SK-N-SH (cell line): ENCODE results near the gene IL20RB. TPM values are rescaled to one million over a fixed set of nuclear protein-coding genes. Genes with fewer than 3 reads are reported as not detected.

Experiments used
- CTCF ChIA-PET: fragments of 300-600, 350-600 bp; formaldehyde crosslinking; extraction: SDS; loops from one replicate; lab custom pipeline; 2021; lab: Yijun Ruan, JAX
- POLR2A ChIA-PET: fragments of 350-600 bp; sonication (Branson Sonifier 250); formaldehyde crosslinking; extraction: SDS; loops from one replicate; lab custom pipeline; 2020; ENCODE audit warnings: antibody characterized with exemption, inconsistent platforms; lab: Yijun Ruan, JAX
- DNase-seq: peaks from one replicate; pipeline ENCODE4 v3.0.0; 2012
- H2AFZ ChIP-seq: fragments of 200-600 bp; sonication (generic); 2 replicates; pipeline ENCODE4 v1.8.1; 2016; ENCODE audit warnings: antibody characterized with exemption, mild to moderate bottlenecking, low read depth
- H3F3A ChIP-seq: fragments of 200-600 bp; sonication (generic); replicated peaks from 2 replicates; pipeline ENCODE3; 2016; ENCODE audit warnings: antibody characterized with exemption, mild to moderate bottlenecking; ENCODE audit not compliant: insufficient read depth
- H3K27ac ChIP-seq, 2 experiments: fragments of 200-500 bp in 1 of 2; fragments of 200-600 bp in 1 of 2; sonication (Bioruptor generic) in 1 of 2; sonication (generic), shearing (Covaris generic) in 1 of 2; 2 replicates each; pipeline versions ENCODE4 v1.5.1 to v1.6.1; 2014 to 2016; ENCODE audit warnings: low read depth in 2 of 2, inconsistent platforms in 1 of 2, low read length in 1 of 2, mild to moderate bottlenecking in 1 of 2, mixed read lengths in 1 of 2
- H3K27me3 ChIP-seq: fragments of 200-600 bp; sonication (generic), shearing (Covaris generic); 2 replicates; pipeline ENCODE4 v1.6.1; 2016; ENCODE audit warnings: mixed run types; ENCODE audit not compliant: insufficient read depth
- H3K36me3 ChIP-seq, 2 experiments: fragments of 200-500 bp in 1 of 2; fragments of 200-600 bp in 1 of 2; sonication (Bioruptor generic) in 1 of 2; sonication (generic) in 1 of 2; replicated peaks in 1 of 2; 2 replicates each; pipeline versions ENCODE3 to v1.5.1; 2014 to 2016; ENCODE audit warnings: low read length in 1 of 2, mild to moderate bottlenecking in 1 of 2; ENCODE audit not compliant: insufficient read depth in 2 of 2, control insufficient read depth in 1 of 2
- H3K4me1 ChIP-seq, 2 experiments: fragments of 200-500 bp in 1 of 2; fragments of 200-600 bp in 1 of 2; sonication (Bioruptor generic) in 1 of 2; sonication (generic), shearing (Covaris generic) in 1 of 2; 2 replicates each; pipeline versions ENCODE4 v1.5.1 to v1.6.1; 2014 to 2016; ENCODE audit warnings: low read depth in 1 of 2, low read length in 1 of 2, mixed run types in 1 of 2; ENCODE audit not compliant: insufficient read depth in 2 of 2, control insufficient read depth in 1 of 2
- H3K4me2 ChIP-seq: fragments of 200-600 bp; sonication (generic), shearing (Covaris generic); 2 replicates; pipeline ENCODE4 v1.6.1; 2017; ENCODE audit warnings: mixed run types
- H3K4me3 ChIP-seq, 2 experiments: fragments of 200-500 bp in 1 of 2; fragments of 200-600 bp in 1 of 2; sonication (Bioruptor generic) in 1 of 2; sonication (generic), shearing (Covaris generic) in 1 of 2; 2 replicates each; pipeline versions ENCODE4 v1.5.1 to v1.8.1; 2014 to 2016; ENCODE audit warnings: low read depth in 2 of 2, inconsistent platforms in 1 of 2, low read length in 1 of 2, mild to moderate bottlenecking in 1 of 2, mixed read lengths in 1 of 2, moderate library complexity in 1 of 2
- H3K79me2 ChIP-seq: fragments of 200-600 bp; sonication (generic); 2 replicates; pipeline ENCODE4 v1.8.1; 2017; ENCODE audit warnings: mild to moderate bottlenecking; ENCODE audit not compliant: insufficient read depth
- H3K9ac ChIP-seq: fragments of 200-600 bp; sonication (generic); 2 replicates; pipeline ENCODE4 v1.6.1; 2017; ENCODE audit warnings: mixed run types
- H3K9me2 ChIP-seq: fragments of 200-600 bp; sonication (generic); 2 replicates; pipeline ENCODE4 v1.6.1; 2017; ENCODE audit warnings: mixed run types
- H3K9me3 ChIP-seq: fragments of 200-600 bp; sonication (generic); 2 replicates; pipeline ENCODE4 v1.6.1; 2017; ENCODE audit warnings: mixed run types, mild to moderate bottlenecking, moderate library complexity
- H4K20me1 ChIP-seq: fragments of 200-600 bp; sonication (generic); 2 replicates; pipeline ENCODE4 v1.6.1; 2017; ENCODE audit warnings: mild to moderate bottlenecking, mixed run types; ENCODE audit not compliant: insufficient read depth
- CHD2 ChIP-seq: fragments of 150-350 bp; IDR thresholded peaks from 2 replicates; pipeline ENCODE4 v1.6.1; 2018; ENCODE audit warnings: low read length; ENCODE audit not compliant: partially characterized antibody
- CTCF ChIP-seq: fragments of 200-600 bp; sonication (generic); IDR thresholded peaks from 2 replicates; pipeline ENCODE4 v1.6.1; 2017; ENCODE audit warnings: antibody characterized with exemption, mild to moderate bottlenecking, moderate library complexity
- ELF1 ChIP-seq: IDR thresholded peaks from 2 replicates; pipeline ENCODE4 v1.4.0; 2012
- FOXJ3 ChIP-seq: sonication (generic); formaldehyde crosslinking; IDR thresholded peaks from 2 replicates; pipeline ENCODE4 v1.5.1; 2020; ENCODE audit warnings: mild to moderate bottlenecking, missing genetic modification reagents
- FOXM1 ChIP-seq: IDR thresholded peaks from 2 replicates; pipeline ENCODE4 v1.4.0; 2012; ENCODE audit warnings: low read depth, mild to moderate bottlenecking
- IRF3 ChIP-seq: fragments of 150-350 bp; IDR thresholded peaks from 2 replicates; pipeline ENCODE4 v1.6.1; 2016; ENCODE audit warnings: mild to moderate bottlenecking, low read depth, low read length
- JUND ChIP-seq: IDR thresholded peaks from 2 replicates; pipeline ENCODE4 v1.4.0; 2012
- MEF2A ChIP-seq: IDR thresholded peaks from 2 replicates; pipeline ENCODE4 v1.4.0; 2012; ENCODE audit warnings: low read depth, borderline replicate concordance
- PBX3 ChIP-seq: IDR thresholded peaks from 2 replicates; pipeline ENCODE4; 2012
- POLR2AphosphoS5 ChIP-seq: IDR thresholded peaks from 2 replicates; pipeline ENCODE4 v1.6.1; 2012; ENCODE audit warnings: low read depth, low read length
- RAD21 ChIP-seq: IDR thresholded peaks from 2 replicates; pipeline ENCODE4 v1.6.1; 2012; ENCODE audit warnings: mild to moderate bottlenecking, low read length
- RFX5 ChIP-seq: IDR thresholded peaks from 2 replicates; pipeline ENCODE4 v1.6.1; 2012; ENCODE audit warnings: mild to moderate bottlenecking, improper control_type of control experiment, low read length
- RXRA ChIP-seq: IDR thresholded peaks from 2 replicates; pipeline ENCODE4 v1.4.0; 2012; ENCODE audit warnings: low read depth, mild to moderate bottlenecking, borderline replicate concordance
- SIN3A ChIP-seq: IDR thresholded peaks from 2 replicates; pipeline ENCODE4 v1.6.1; 2012; ENCODE audit warnings: low read depth, mild to moderate bottlenecking, low read length, moderate library complexity, borderline replicate concordance
- TAF1 ChIP-seq: IDR thresholded peaks from 2 replicates; pipeline ENCODE4 v1.6.1; 2012; ENCODE audit warnings: low read depth, mild to moderate bottlenecking, low read length, moderate library complexity, borderline replicate concordance
- TCF12 ChIP-seq: IDR thresholded peaks from 2 replicates; pipeline ENCODE4 v1.4.0; 2012
- TEAD4 ChIP-seq: IDR thresholded peaks from 2 replicates; pipeline ENCODE4 v1.4.0; 2012; ENCODE audit warnings: mild to moderate bottlenecking, borderline replicate concordance; ENCODE audit not compliant: insufficient read depth
- USF1 ChIP-seq: IDR thresholded peaks from 2 replicates; pipeline ENCODE4 v1.4.0; 2012; ENCODE audit warnings: low read depth, borderline replicate concordance
- USF2 ChIP-seq: fragments of 150-350 bp; IDR thresholded peaks from 2 replicates; pipeline ENCODE4 v1.6.1; 2017; ENCODE audit warnings: antibody characterized with exemption, low read length, low read depth, borderline replicate concordance
- WGBS: methylation state at CpG from one replicate; pipeline ENCODE4 v1.1.6; 2017; ENCODE audit warnings: low lambda C conversion rate; 5-methylcytosine and 5-hydroxymethylcytosine counted together
- polyA plus RNA-seq, 3 experiments: library from polyadenylated mRNA; depleted of rRNA; stranded (reverse); fragments of >200 nt; gene quantifications; 2 replicates each; pipeline ENCODE4 v1.2.3, GENCODE V29; 2012

Gene IL20RB
- polyA plus RNA-seq, 1 of the 3 experiments (the other 2 are of a cell fraction), result 0.58 TPM

- TF ChIP-seq IRF3 (no peak), RFX5 (no peak), PBX3 (no peak), JUND (no peak), TCF12 (no peak), FOXM1 (no peak)
Measured at GRCh38 chr3:136990826-136991225, 33.0 kb downstream of the IL20RB start (continued).

GRCh38 chr3:136992115-136992514 is 34.3 kb downstream of the IL20RB start:
- no peak overlapping the region for H3K9ac ChIP-seq
- H3K9me2 ChIP-seq, result no peaks in the 10 kb centered on the region
- no peak overlapping the region for H2AFZ ChIP-seq
- H4K20me1 ChIP-seq, result no peaks in the 10 kb centered on the region
- no peak for TF ChIP-seq TAF1
- TF ChIP-seq SIN3A, result no peak
- no peak for TF ChIP-seq POLR2AphosphoS5
- no peak for TF ChIP-seq CHD2
- TF ChIP-seq JUND, result no peak
- TF ChIP-seq RAD21, result no peak
- TF ChIP-seq FOXJ3 (CRISPR knock-in tag), result no peak
- TF ChIP-seq USF2, result no peak
- no peak for TF ChIP-seq CTCF
- TF ChIP-seq RXRA, result no peak
- no peak for TF ChIP-seq USF1
- TF ChIP-seq ELF1, result no peak
- no peak for TF ChIP-seq MEF2A
- TF ChIP-seq TEAD4, result no peak
- H3K27ac ChIP-seq, result no peak overlapping the region
- no peak overlapping the region for H3K4me3 ChIP-seq
- no peaks in the 10 kb centered on the region for H3F3A ChIP-seq
- H3K27me3 ChIP-seq, result no peaks in the 10 kb centered on the region
- ChIA-PET CTCF (interaction anchor here (0.7 kb wide), 1 partner anchor 233 kb away, joined by 3 read pairs; no protein-coding TSS in a partner anchor), POLR2A (no interaction called here)
- no peaks in the 10 kb centered on the region for H3K79me2 ChIP-seq
- WGBS, result 95% methylated on average over 2 of the region's 2 CpGs
- H3K4me1 ChIP-seq, result peaks cover 10 to 13% of the 10 kb centered on the region in 2 experiments; a peak in 2 of 4 replicates
- no peaks in the 10 kb centered on the region for H3K9me3 ChIP-seq
- H3K36me3 ChIP-seq, result no peaks in the 10 kb centered on the region
- no peak for DNase-seq
- no peak overlapping the region for H3K4me2 ChIP-seq
